SHP77 treated with DMSO at 0.1 percent for 48 hours (cell line): ENCODE data around the gene KRT86.
"Not testable (repeated sequence)": the region's sequence is repeated elsewhere in the genome, so short reads cannot be mapped to it uniquely, and the experiment has no call there.

Source experiments
- DNase-seq: peaks from one replicate; lab custom pipeline; 2025; lab: John Stamatoyannopoulos, UW

Gene KRT86

GRCh38 chr12:52294803-52295202, 20.4 kb downstream of the KRT86 start:
- DNase-seq: no peak

- DNase-seq: no peak
Observed at GRCh38 chr12:52295663-52296062, 21.2 kb downstream of the KRT86 start.

GRCh38 chr12:52296572-52297215, 22.2 kb downstream of the KRT86 start:
- DNase-seq: no peak

- DNase-seq: no peak
Observed at GRCh38 chr12:52298677-52299190, 24.3 kb downstream of the KRT86 start.

GRCh38 chr12:52300796-52301691, 26.6 kb downstream of the KRT86 start:
- no peak for DNase-seq

GRCh38 chr12:52301721-52302120, 27.3 kb downstream of the KRT86 start:
- DNase-seq: not testable (repeated sequence)

- not testable (repeated sequence) for DNase-seq
Observed at GRCh38 chr12:52302242-52302914, 27.9 kb downstream of the KRT86 start.

- DNase-seq: not testable (repeated sequence)
Observed at GRCh38 chr12:52304941-52305411, 30.5 kb downstream of the KRT86 start.

- no peak for DNase-seq
Observed at GRCh38 chr12:52305921-52306705, 31.7 kb downstream of the KRT86 start.

- no peak for DNase-seq
Observed at GRCh38 chr12:52306731-52307130, 32.3 kb downstream of the KRT86 start.

- peak; percentile 20 for DNase-seq
Observed at GRCh38 chr12:52307836-52308805, 33.7 kb downstream of the KRT86 start.

- no peak for DNase-seq
Observed at GRCh38 chr12:52308806-52309425, 34.5 kb downstream of the KRT86 start.

- no peak for DNase-seq
Observed at GRCh38 chr12:52310622-52311284, 36.3 kb downstream of the KRT86 start.

- DNase-seq: no peak
Observed at GRCh38 chr12:52311285-52311648, 36.8 kb downstream of the KRT86 start.

- DNase-seq: no peak
Observed at GRCh38 chr12:52312086-52312485, 37.6 kb downstream of the KRT86 start.

- no peak for DNase-seq
Observed at GRCh38 chr12:52313461-52313860, 39.0 kb downstream of the KRT86 start.

GRCh38 chr12:52313926-52314325, 39.5 kb downstream of the KRT86 start:
- no peak for DNase-seq

GRCh38 chr12:52314511-52314910, 40.1 kb downstream of the KRT86 start:
- DNase-seq: no peak

- DNase-seq: not testable (repeated sequence)
Observed at GRCh38 chr12:52315721-52316120, 41.3 kb downstream of the KRT86 start.
